HepG2 (cell line): ENCODE measurements around the gene OSER1. TPM values are rescaled to one million over a fixed set of nuclear protein-coding genes. Genes with fewer than 3 reads are reported as not detected.

ENCODE experiments used
- ATAC-seq: fragments of 200-7000 bp; cut with Tn5 transposase; 3 replicates; pipeline ENCODE4 v1.9.1; 2020; ENCODE audit warnings: mild to moderate bottlenecking, moderate library complexity
- BruUV-seq: library from RNA; stranded (reverse); fragments of 400-500 nt; replicated peaks from 2 replicates; lab custom pipeline; 2021; lab: Mats Ljungman, UMichigan
- CTCF ChIA-PET: fragments of 300-600 bp; formaldehyde crosslinking; extraction: SDS; loops from one replicate; lab custom pipeline; 2021; ENCODE audit warnings: low total read pairs, inconsistent platforms, low intra/inter-chr PET ratio; lab: Yijun Ruan, JAX
- POLR2A ChIA-PET: fragments of 350-600 bp; sonication (Branson Sonifier 250); formaldehyde crosslinking; loops from one replicate; lab custom pipeline; 2020; ENCODE audit warnings: antibody characterized with exemption, inconsistent platforms; lab: Yijun Ruan, JAX
- DNase-seq: peaks from one replicate; pipeline ENCODE4 v3.0.0-alpha.2; 2015; ENCODE audit warnings: low spot score
- FAIRE-seq: peaks from 3 replicates; lab custom pipeline; 2011; peaks lifted over from hg19 to GRCh38; lab: Jason Lieb, UNC
- H2AFZ ChIP-seq: one replicate; pipeline ENCODE4 v1.6.1; 2011; ENCODE audit warnings: low read length, inconsistent platforms
- H3K27ac ChIP-seq: fragments of 300-600 bp; 3 replicates; pipeline ENCODE4 v1.8.0; 2011; ENCODE audit warnings: mixed run types, mild to moderate bottlenecking, mixed read lengths, low read length, inconsistent platforms; ENCODE audit not compliant: insufficient read depth; ENCODE audit errors: extremely low read length
- H3K27me3 ChIP-seq, 2 experiments: fragments of 200-600 bp in 1 of 2; 2 replicates in 1 of 2; 3 replicates in 1 of 2; pipeline versions ENCODE4 v1.6.0 to v1.8.0; 2011; ENCODE audit warnings: low read length in 2 of 2, mild to moderate bottlenecking in 2 of 2, moderate library complexity in 2 of 2, inconsistent platforms in 1 of 2; ENCODE audit not compliant: insufficient read depth in 2 of 2, control insufficient read depth in 1 of 2
- H3K36me3 ChIP-seq, 2 experiments: fragments of 200-600 bp in 1 of 2; replicated peaks in 1 of 2; 2 replicates in 1 of 2; 3 replicates in 1 of 2; pipeline versions ENCODE4 v1.5.1 to v1.8.0; 2011; ENCODE audit warnings: low read length in 2 of 2, inconsistent platforms in 1 of 2; ENCODE audit not compliant: insufficient read depth in 2 of 2, control insufficient read depth in 1 of 2
- H3K4me1 ChIP-seq: 2 replicates; pipeline ENCODE4 v1.5.1; 2012; ENCODE audit warnings: low read length, inconsistent platforms; ENCODE audit not compliant: insufficient read depth
- H3K4me2 ChIP-seq: 2 replicates; pipeline ENCODE4 v1.6.0; 2011; ENCODE audit warnings: low read depth, low read length, inconsistent platforms
- H3K4me3 ChIP-seq, 3 experiments: fragments of 200-600 bp in 1 of 3; sonication (generic), shearing (Covaris generic) in 1 of 3; replicated peaks in 1 of 3; 2 replicates each; pipeline ENCODE4 v1.5.1; 2011 to 2016; ENCODE audit warnings: low read length in 3 of 3, inconsistent platforms in 2 of 3, low read depth in 2 of 3, mild to moderate bottlenecking in 2 of 3, control low read depth in 1 of 3, mixed read lengths in 1 of 3; ENCODE audit not compliant: insufficient read depth in 1 of 3
- H3K79me2 ChIP-seq: one replicate; pipeline ENCODE4 v1.6.1; 2011; ENCODE audit warnings: low read length, inconsistent platforms; ENCODE audit not compliant: insufficient read depth
- H3K9ac ChIP-seq: 2 replicates; pipeline ENCODE4 v1.6.0; 2011; ENCODE audit warnings: mild to moderate bottlenecking, low read depth, low read length, inconsistent platforms; ENCODE audit not compliant: insufficient read depth
- H3K9me3 ChIP-seq: 2 replicates; pipeline ENCODE4 v1.5.1; 2012; ENCODE audit warnings: mild to moderate bottlenecking, low read length
- H4K20me1 ChIP-seq: 2 replicates; pipeline ENCODE4 v1.6.0; 2011; ENCODE audit warnings: inconsistent platforms, mild to moderate bottlenecking, low read length, moderate library complexity; ENCODE audit not compliant: insufficient read depth
- BHLHE40 ChIP-seq: IDR thresholded peaks from 2 replicates; pipeline ENCODE4 v1.6.1; 2011; ENCODE audit warnings: low read length, improper control_type of control experiment
- CAMTA2 ChIP-seq: sonication (generic); formaldehyde crosslinking; IDR thresholded peaks from 2 replicates; pipeline ENCODE4 v1.4.0; 2020; ENCODE audit warnings: mild to moderate bottlenecking, missing genetic modification reagents, borderline replicate concordance
- ERF ChIP-seq: IDR thresholded peaks from 2 replicates; pipeline ENCODE4 v1.6.1; 2018; ENCODE audit warnings: missing biosample characterization, missing genetic modification reagents
- GMEB1 ChIP-seq: sonication (generic); formaldehyde crosslinking; IDR thresholded peaks from 2 replicates; pipeline ENCODE4 v1.5.1; 2020; ENCODE audit warnings: missing genetic modification reagents, mild to moderate bottlenecking, borderline replicate concordance
- KAT8 ChIP-seq: IDR thresholded peaks from 2 replicates; pipeline ENCODE4 v1.6.1; 2016; ENCODE audit warnings: missing genetic modification reagents, missing compliant biosample characterization
- MAFF ChIP-seq: IDR thresholded peaks from 2 replicates; pipeline ENCODE4 v1.6.1; 2011; ENCODE audit warnings: low read depth, low read length, improper control_type of control experiment
- MAFK ChIP-seq, 2 experiments: IDR thresholded peaks in 1 of 2; conservative IDR thresholded peaks in 1 of 2; 2 replicates each; pipeline ENCODE4 v1.6.1; 2011; ENCODE audit warnings: improper control_type of control experiment in 2 of 2, low read length in 2 of 2
- MEF2D ChIP-seq: sonication (generic); formaldehyde crosslinking; IDR thresholded peaks from 2 replicates; pipeline ENCODE4 v1.5.1; 2020; ENCODE audit warnings: mild to moderate bottlenecking, missing genetic modification reagents
- MYNN ChIP-seq: sonication (generic); formaldehyde crosslinking; IDR thresholded peaks from 2 replicates; pipeline ENCODE4 v1.4.0; 2020; ENCODE audit warnings: mild to moderate bottlenecking, low read depth, missing genetic modification reagents
- NCOR1 ChIP-seq: fragments of 200-600 bp; sonication (generic); IDR thresholded peaks from 2 replicates; pipeline ENCODE4 v1.7.0; 2017; ENCODE audit warnings: antibody characterized with exemption, low read length, borderline replicate concordance
- ONECUT2 ChIP-seq: sonication (generic); formaldehyde crosslinking; IDR thresholded peaks from 2 replicates; pipeline ENCODE4 v1.4.0; 2020; ENCODE audit warnings: missing genetic modification reagents
- PTBP1 ChIP-seq: fragments of 200-400 bp; formaldehyde crosslinking; IDR thresholded peaks from 2 replicates; pipeline ENCODE4 v1.6.1; 2018; ENCODE audit warnings: low read length, low read depth; ENCODE audit not compliant: poor library complexity, severe bottlenecking
- SKIL ChIP-seq: sonication (generic); formaldehyde crosslinking; IDR thresholded peaks from 2 replicates; pipeline ENCODE4 v1.8.0; 2022; ENCODE audit warnings: missing genetic modification reagents, mild to moderate bottlenecking, moderate library complexity, borderline replicate concordance
- SOX6 ChIP-seq, 2 experiments: fragments of 450-650 bp in 1 of 2; sonication (generic) in 1 of 2; formaldehyde crosslinking in 1 of 2; IDR thresholded peaks; 2 replicates each; pipeline versions ENCODE4 v1.4.0 to v1.6.1; 2017 to 2020; ENCODE audit warnings: antibody characterized with exemption in 1 of 2, mild to moderate bottlenecking in 1 of 2, missing genetic modification reagents in 1 of 2
- SPEN ChIP-seq: sonication (generic); formaldehyde crosslinking; IDR thresholded peaks from 2 replicates; pipeline ENCODE4 v1.5.1; 2020; ENCODE audit warnings: low read depth, mild to moderate bottlenecking, missing genetic modification reagents
- TSC22D2 ChIP-seq: sonication (generic); formaldehyde crosslinking; IDR thresholded peaks from 2 replicates; pipeline ENCODE4 v1.5.1; 2020; ENCODE audit warnings: missing genetic modification reagents, mild to moderate bottlenecking, borderline replicate concordance
- ZNF235 ChIP-seq: sonication (generic); formaldehyde crosslinking; IDR thresholded peaks from 2 replicates; pipeline ENCODE4 v1.8.1; 2023; ENCODE audit warnings: mild to moderate bottlenecking, missing genetic modification reagents, borderline replicate concordance
- ZNF484 ChIP-seq: sonication (generic); formaldehyde crosslinking; IDR thresholded peaks from 2 replicates; pipeline ENCODE4 v1.5.1; 2020; ENCODE audit warnings: mild to moderate bottlenecking, low read depth, missing genetic modification reagents, borderline replicate concordance
- ZNF550 ChIP-seq: sonication (generic); formaldehyde crosslinking; IDR thresholded peaks from 2 replicates; pipeline ENCODE4 v1.4.0; 2020; ENCODE audit warnings: mild to moderate bottlenecking, missing genetic modification reagents, borderline replicate concordance
- ZNF670 ChIP-seq: sonication (generic); formaldehyde crosslinking; IDR thresholded peaks from 2 replicates; pipeline ENCODE4 v1.8.0; 2022; ENCODE audit warnings: mild to moderate bottlenecking, missing genetic modification reagents, borderline replicate concordance
- ZSCAN22 ChIP-seq: sonication (generic); formaldehyde crosslinking; IDR thresholded peaks from 2 replicates; pipeline ENCODE4 v1.4.0; 2020; ENCODE audit warnings: mild to moderate bottlenecking, missing genetic modification reagents
- WGBS: methylation state at CpG from one replicate; pipeline ENCODE4 v1.1.6; 2017; ENCODE audit warnings: low lambda C conversion rate; 5-methylcytosine and 5-hydroxymethylcytosine counted together
- in situ Hi-C: cut with HindIII; loops from 2 replicates; pipeline ENCODE4 v1.10.0; 2017; ENCODE audit warnings: low pct_unique_long_range_greater_than_20kb; ENCODE audit not compliant: extremely low pct_ligation_motif_present
- intact Hi-C: fragments of 100-400 bp; cut with micrococcal nuclease; formaldehyde crosslinking; loops from one replicate; pipeline ENCODE4 v1.10.0; 2022; ENCODE audit not compliant: unreplicated experiment
- polyA plus RNA-seq, 8 experiments: library from polyadenylated mRNA; depleted of rRNA in 3 of 8; stranded (reverse) in 7 of 8; unstranded in 1 of 8; fragments of >200 nt; fragmentation: Illumina TruSeq in 4 of 8; extraction: Trizol in 4 of 8; gene quantifications; 2 replicates each; pipeline versions ENCODE4 v1.2.1 to v1.2.3, GENCODE V29; 2011 to 2016; ENCODE audit warnings: low read depth in 4 of 8, missing spikeins in 1 of 8, mixed read lengths in 1 of 8; ENCODE audit not compliant: insufficient read depth in 1 of 8
- total RNA-seq, 5 experiments: library from RNA; depleted of rRNA; stranded (reverse); fragments of >200 nt; fragmentation: Illumina TruSeq; extraction: Trizol; gene quantifications; 2 replicates each; pipeline ENCODE4 v1.2.3, GENCODE V29; 2016; ENCODE audit warnings: low read depth in 1 of 5

The OSER1 gene
- total and polyA plus RNA-seq, 2 of the 13 experiments (the other 11 are each of a cell fraction or from before 2014, with no cell fraction given) = 71.2 to 71.5 TPM

- no peak for TF ChIP-seq NCOR1
- no peak for TF ChIP-seq ZNF484 (CRISPR knock-in tag)
- no peak for TF ChIP-seq ZSCAN22 (CRISPR knock-in tag)
- TF ChIP-seq ZNF550 (CRISPR knock-in tag) = no peak
- no peak for TF ChIP-seq KAT8
- TF ChIP-seq ERF = no peak
- no peak for TF ChIP-seq SPEN
- TF ChIP-seq ZNF235 (CRISPR knock-in tag) = no peak
- no peak for TF ChIP-seq PTBP1
- TF ChIP-seq BHLHE40 = no peak
- no peak for TF ChIP-seq SKIL (CRISPR knock-in tag)
- TF ChIP-seq MEF2D (CRISPR knock-in tag) = no peak
- no peak for TF ChIP-seq CAMTA2 (CRISPR knock-in tag)
These were observed 7.4 kb downstream of the OSER1 start (continued) for GRCh38 chr20:44203161-44203560.

- Histone ChIP-seq H3K27me3 (no peaks in the 10 kb centered on the region), H4K20me1 (peaks cover 12% of the 10 kb centered on the region), H3K4me1 (peaks cover 18% of the 10 kb centered on the region), H3K4me3 (no peak overlapping the region), H2AFZ (no peak overlapping the region), H3K9me3 (no peaks in the 10 kb centered on the region)
- in situ Hi-C loops = no loop called here
- FAIRE-seq = no peak
- intact Hi-C loops = loop anchor here (10.0 kb wide), 2 partner anchors 476 to 536 kb away; partner anchors contain the start of genes GTSF1L and MYBL2
- POLR2A ChIA-PET = no interaction called here
- no peak for TF ChIP-seq ONECUT2 (CRISPR knock-in tag)
- no peak for TF ChIP-seq MYNN
- peak; percentile 45 for TF ChIP-seq MAFF
- TF ChIP-seq GMEB1 (CRISPR knock-in tag) = no peak
- no peak for TF ChIP-seq TSC22D2 (CRISPR knock-in tag)
- TF ChIP-seq SOX6 (IDR thresholded peaks at IDR 0.05) = no peak
- no peak for TF ChIP-seq SOX6 (CRISPR knock-in tag; IDR thresholded peaks at IDR 0.05)
- TF ChIP-seq ZNF670 (CRISPR knock-in tag) = no peak
- peak; percentile 15 to 64; a peak in 2 of 4 replicates for TF ChIP-seq MAFK (conservative IDR thresholded peaks at IDR 0.05 in 1 of 2, IDR thresholded peaks at IDR 0.05 in 1 of 2; ENCODE audit: low read length in 2 of 2)
- TF ChIP-seq, all 625 proteins: peak for 2
- Histone ChIP-seq H3K36me3 (peaks cover 43 to 85% of the 10 kb centered on the region in 2 experiments), H3K4me2 (no peak overlapping the region), H3K79me2 (peaks cover 62% of the 10 kb centered on the region), H3K27ac (no peak overlapping the region), H3K9ac (no peak overlapping the region)
- no TSS peak for BruUV-seq
- WGBS = 66% methylated on average over 2 of the region's 2 CpGs
- no peak for ATAC-seq
- CTCF ChIA-PET = no interaction called here
- no peak for DNase-seq
These were observed 9.6 kb downstream of the OSER1 start for GRCh38 chr20:44200983-44201382.
